Erythroblast (primary cell): ENCODE results near the gene CCT3.

Experiments used
- DNase-seq, 2 experiments: peaks; one replicate each; lab custom pipeline; 2025; lab: John Stamatoyannopoulos, UW
- GATA1 ChIP-seq: IDR thresholded peaks from 2 replicates; pipeline ENCODE4 v1.6.1; 2011; ENCODE audit warnings: low read depth, mild to moderate bottlenecking, control low read depth, low read length, moderate library complexity
- POLR2A ChIP-seq: IDR thresholded peaks from 2 replicates; pipeline ENCODE4 v1.6.1; 2011; ENCODE audit warnings: mild to moderate bottlenecking, low read length

The CCT3 gene

DNA sequence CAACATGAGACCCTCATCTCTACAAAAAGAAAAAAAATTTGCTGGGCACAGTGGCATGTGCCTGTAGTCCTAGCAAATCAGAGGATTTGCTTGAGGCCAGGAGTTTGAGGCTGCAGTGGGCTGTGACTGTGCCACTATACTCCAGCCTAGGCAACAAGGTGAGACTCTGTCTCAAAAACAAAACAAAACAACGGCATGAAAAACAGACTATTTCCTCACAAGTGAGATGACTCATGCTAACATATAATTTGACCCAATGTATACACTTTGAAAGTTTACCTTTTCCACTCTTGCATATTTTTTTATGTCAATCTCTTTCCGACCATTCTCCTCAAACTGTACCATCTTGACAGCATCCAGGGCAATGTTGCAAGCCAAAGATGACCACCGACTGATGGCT lies 17.5 kb downstream of the CCT3 start:
- no peak for DNase-seq
- TF ChIP-seq POLR2A (no peak), GATA1 (no peak)

DNA sequence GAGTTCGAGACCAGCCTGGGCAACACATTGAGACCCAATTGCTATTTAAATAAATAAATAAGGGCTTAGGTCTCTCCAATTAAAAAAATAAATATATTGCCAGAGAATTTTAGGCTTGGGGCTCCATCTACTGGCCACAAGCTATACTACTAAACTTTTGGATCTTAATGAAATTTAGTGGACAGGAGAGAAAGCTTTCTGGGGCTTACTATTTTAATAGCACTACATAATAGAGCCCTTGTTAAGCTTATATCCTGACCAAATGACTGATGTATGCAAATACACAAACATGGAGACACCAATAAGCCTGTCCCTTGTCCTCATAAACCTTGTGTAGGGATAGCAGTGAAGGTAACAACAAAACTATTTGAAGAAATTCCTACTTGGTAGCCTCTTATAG lies 18.4 kb downstream of the CCT3 start:
- TF ChIP-seq POLR2A (no peak), GATA1 (no peak)
- DNase-seq, result peak; percentile 31 to 68

- no peak for DNase-seq
- TF ChIP-seq GATA1 (no peak), POLR2A (no peak)
Observed at GRCh38 chr1:156316909-156317308, 21.2 kb downstream of the CCT3 start.

GRCh38 chr1:156310962-156311361 lies 27.1 kb downstream of the CCT3 start:
- no peak for TF ChIP-seq POLR2A
- TF ChIP-seq GATA1, result no peak
- DNase-seq, result no peak

DNA sequence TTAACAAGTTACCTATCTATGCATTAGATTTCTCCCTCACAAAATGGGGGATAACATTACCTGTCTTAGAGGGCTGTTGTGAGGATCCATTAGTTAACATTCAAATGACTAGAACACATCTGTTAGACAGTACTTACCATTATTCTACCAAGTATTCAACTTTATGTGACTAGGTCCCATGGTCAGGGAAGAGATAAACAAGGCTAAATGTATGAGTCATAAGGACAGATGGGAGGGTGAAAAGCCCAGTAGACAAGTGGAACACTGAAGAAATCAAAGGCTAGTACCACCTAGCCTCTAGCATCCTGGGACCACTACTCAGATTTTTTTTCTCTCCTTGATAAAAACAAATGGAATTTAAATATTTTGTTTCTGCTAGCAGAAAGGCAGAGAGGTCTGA lies 30.0 kb downstream of the CCT3 start:
- DNase-seq, result peak in 1 of 2 experiments; percentile 33
- no peak for TF ChIP-seq POLR2A
- no peak for TF ChIP-seq GATA1

DNA sequence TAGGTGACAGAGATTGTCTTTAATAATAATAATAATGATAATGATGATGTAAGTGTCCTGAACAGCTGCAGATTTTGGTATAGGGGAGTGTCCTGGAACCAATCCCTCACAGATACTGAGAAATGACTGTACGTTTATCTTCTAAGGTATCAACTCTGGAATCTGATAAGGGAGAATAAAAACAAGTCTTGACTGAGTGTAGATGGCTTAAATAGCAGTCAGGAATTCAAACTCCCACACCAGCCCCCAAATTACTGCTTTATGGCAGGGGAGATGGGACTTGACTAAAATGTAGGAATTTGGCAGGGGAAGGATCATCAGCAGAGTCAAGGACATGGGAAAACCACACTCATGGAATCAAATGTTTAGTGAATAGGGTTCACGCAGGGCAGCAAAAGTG lies 32.9 kb downstream of the CCT3 start:
- DNase-seq, result no peak
- TF ChIP-seq GATA1 (no peak), POLR2A (no peak)

DNA sequence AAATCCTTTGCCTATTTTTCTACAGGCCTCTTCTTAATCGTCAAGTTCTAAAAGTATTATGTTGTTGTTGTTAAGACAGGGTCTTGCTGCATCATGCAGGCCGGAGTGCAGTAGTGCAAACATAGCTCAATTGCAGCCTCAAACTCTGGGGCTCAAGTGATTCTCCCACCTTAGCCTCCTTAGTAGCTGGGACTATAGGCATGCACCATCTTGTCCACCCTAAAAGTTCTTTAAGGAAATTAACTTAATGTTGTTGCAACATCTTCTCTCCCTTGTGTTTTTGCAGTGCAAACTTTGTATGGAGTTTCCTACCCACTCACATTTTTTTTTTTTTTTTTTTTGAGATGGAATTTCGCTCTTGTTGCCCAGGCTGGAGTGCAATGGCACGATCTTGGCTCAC lies 34.9 kb downstream of the CCT3 start:
- no peak for DNase-seq
- no peak for TF ChIP-seq GATA1
- no peak for TF ChIP-seq POLR2A

DNA sequence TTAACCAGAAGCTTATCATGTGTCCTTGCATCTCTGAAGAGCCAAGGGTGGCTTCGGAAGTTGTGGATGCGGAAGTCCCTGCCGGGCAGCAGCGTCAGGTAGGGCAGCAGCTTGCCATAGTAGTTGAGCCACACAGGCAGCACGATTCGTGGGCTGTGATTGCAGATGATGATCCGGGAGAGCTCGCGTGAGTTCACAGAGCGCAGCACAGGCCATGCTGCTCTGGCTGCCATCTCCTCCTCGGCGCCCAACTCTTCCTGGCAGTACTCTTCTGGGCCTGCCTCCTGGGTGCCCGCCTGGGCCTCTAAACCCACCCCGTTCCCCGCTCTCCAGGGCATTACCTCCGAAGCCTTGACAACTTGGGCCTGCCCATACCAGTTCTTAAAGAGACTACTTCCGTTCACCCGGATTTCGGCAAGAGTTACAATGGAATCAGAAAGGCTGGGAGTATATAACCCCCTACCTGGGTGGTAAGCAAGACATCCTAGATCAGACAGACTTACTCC lies 39.2 kb downstream of the CCT3 start, which contains the start of gene VHLL:
VHLL (minus strand) TSS at position 456 of the 506 bp plus-strand sequence; CDS start at position 338, 118 bp downstream.
- DNase-seq, result no peak
- TF ChIP-seq GATA1 (no peak), POLR2A (no peak)

DNA sequence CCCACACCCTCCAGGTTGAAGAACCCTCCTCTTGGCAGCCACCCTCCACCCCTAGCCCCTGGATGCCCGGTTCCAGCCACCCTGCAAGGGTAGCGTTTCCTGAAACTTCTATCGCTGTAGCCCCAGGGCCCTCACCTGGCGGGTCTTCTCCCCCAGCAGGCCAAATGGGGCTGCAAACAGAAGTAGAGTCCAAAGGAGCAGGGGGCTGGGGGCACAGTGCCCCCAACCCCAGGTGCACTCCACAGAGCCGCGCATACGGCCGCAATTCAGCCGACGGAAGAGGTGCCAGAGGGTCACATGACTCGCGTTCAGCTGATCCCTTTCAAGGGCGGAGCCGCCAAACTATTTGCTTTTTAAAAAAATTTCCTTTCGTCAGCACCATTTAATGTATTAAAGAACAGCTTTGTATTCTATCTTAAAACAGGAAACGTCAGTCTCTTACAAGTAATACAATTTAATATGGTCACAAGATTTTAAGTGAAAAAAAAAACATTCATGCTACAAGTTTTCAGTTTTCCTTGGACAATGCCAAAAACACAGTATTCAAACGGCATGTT lies 42.6 kb downstream of the CCT3 start, which contains the start of gene GLMP:
GLMP (minus strand) TSS at position 289 of the 557 bp plus-strand sequence; CDS start at position 255, 34 bp downstream.
- TF ChIP-seq POLR2A, result peak; percentile 60
- TF ChIP-seq GATA1, result no peak
- DNase-seq, result peak; percentile 78 to 80

- TF ChIP-seq GATA1 (no peak), POLR2A (no peak)
- DNase-seq, result no peak
Observed at GRCh38 chr1:156293895-156294294, 44.2 kb downstream of the CCT3 start.

DNA sequence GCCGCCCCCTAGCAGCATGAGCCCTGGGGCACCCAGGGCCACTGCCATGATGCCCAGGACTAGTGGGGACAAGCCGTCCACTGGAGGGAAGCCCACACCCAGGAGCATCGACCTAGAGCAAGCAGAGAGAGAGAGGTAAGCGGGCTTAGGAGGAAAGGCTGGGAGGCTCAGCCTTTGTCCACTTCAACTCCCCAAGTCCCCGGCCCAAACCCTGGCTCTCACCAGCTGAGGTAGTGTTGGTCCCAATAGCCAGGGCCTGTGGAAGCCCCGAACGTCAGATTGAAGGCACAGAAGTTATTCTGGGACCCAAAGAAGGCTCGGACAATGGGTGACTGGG lies 45.0 kb downstream of the CCT3 start:
- TF ChIP-seq GATA1, result no peak
- no peak for TF ChIP-seq POLR2A
- DNase-seq, result no peak

DNA sequence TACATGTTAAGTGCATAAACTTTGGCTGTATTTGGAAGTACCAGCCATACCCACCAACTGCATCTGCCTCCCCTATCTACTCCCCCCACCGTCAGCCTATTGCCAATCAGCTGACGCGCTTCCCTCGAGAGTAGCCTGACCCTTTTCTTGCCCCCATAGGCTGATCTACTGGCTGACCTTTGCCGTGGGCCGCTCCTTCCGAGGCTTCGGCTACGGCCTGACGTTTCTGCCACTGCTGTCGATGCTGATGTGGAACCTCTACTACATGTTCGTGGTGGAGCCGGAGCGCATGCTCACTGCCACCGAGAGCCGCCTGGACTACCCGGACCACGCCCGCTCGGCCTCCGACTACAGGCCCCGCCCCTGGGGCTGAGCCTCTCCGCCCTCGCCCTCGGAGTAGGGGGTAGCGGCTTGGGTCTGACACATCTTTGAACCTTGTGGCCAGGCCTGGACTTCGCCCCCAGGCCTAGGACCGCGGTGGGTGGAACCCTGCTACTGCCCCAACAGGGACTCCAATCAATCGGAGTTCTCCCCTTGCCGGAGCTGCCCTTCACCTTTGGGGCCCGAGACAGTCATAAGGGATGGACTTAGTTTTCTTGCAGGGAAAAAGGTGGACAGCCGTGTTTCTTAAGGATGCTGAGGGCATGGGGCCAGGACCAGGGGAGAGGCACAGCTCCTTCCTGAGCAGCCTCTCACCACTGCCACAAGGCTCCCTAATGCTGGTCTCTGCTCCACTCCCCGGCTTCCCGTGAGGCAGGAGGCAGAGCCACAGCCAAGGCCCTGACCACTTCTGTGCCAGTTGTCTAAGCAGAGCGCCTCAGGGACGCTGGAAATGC lies 46.6 kb downstream of the CCT3 start:
- DNase-seq, result peak; percentile 84 to 86
- TF ChIP-seq GATA1 (no peak), POLR2A (peak; percentile 58)

- TF ChIP-seq POLR2A (no peak), GATA1 (no peak)
- DNase-seq, result no peak
Observed at GRCh38 chr1:156289857-156290256, 48.2 kb downstream of the CCT3 start.

DNA sequence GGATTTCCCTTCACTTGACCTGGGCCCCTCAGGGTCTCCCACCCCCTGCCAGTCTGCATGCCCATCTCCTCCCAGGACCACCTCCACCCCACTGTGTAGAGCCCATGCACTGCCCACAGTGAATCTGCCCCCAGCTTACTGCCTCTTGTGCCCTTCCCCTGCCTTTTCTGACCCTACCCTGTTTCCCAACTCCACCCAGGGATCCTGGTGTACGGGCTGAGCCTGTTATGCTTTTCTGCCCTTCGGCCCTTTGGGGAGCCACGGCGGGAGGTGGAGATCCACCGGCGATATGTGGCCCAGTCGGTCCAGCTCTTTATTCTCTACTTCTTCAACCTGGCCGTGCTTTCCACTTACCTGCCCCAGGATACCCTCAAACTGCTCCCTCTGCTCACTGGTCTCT lies 52.0 kb downstream of the CCT3 start:
- no peak for DNase-seq
- TF ChIP-seq GATA1, result no peak
- TF ChIP-seq POLR2A, result no peak

- TF ChIP-seq GATA1 (no peak), POLR2A (no peak)
- DNase-seq, result no peak
Observed at GRCh38 chr1:156285437-156285836, 52.7 kb downstream of the CCT3 start.

DNA sequence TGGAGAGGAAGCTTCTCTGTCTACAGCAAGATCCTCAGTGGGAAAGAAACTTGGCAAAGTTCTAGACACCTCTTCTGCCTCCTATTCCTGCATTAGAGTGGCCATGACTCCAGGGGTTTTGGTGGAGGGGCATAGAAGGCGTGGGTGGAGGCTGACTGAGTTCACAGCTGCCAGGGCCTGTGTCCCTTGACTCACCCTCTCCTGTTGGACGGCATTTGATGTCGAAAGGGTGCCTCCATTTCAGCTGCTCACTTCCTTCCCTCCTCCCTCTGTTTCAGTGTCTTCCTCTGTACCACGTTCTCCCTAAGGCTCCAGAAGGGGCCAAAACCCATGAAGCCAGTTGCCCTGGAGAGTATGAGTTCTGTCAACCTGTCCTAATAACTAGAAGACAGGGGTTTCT lies 53.3 kb downstream of the CCT3 start:
- TF ChIP-seq POLR2A, result no peak
- no peak for DNase-seq
